Activated CD8-positive, alpha-beta memory T cell treated with anti-CD3 and anti-CD28 coated beads, Interleukin-2, amount 50 U/mL, for 48 hours (primary cell): ENCODE data around the gene PRKAR2B.

Experiments used
- DNase-seq: peaks from one replicate; pipeline ENCODE4 v3.0.0-alpha.2; 2020

The PRKAR2B gene

GRCh38 chr7:107165341-107165740 lies 120.8 kb downstream of the PRKAR2B start:
- DNase-seq: no peak

DNA sequence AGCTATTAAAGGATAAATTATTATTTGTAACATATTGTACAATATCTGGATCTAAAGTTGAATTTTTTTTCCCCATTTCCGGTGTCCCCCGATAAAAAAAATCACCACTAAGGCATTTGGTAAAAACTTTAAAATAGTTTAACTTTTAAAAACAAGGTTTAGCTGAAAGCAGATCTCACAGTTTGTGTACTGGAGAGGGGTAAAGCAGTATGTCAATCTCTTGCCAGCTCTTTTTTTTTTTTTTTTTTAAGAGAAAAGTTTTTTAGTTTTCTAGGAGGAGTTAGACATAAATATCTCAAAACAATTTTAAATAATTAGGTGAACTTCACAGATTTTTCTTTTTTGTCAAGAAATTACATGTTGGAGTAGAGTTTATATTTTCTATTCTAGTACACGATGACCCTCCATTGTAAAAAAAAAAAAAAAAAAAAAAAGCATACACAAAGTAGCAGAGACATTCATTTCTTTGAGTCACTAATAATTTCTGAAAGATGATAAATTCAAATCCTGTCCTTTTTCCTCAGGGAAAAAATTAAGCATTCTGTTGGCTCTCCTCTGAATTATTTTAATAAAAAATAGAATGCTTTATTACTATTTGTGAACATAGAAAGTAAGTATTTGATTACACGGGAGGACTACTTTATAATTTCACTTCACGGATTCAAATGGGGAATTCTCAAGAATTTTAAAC lies 122.4 kb downstream of the PRKAR2B start:
- DNase-seq: no peak

- DNase-seq: no peak
Measured at GRCh38 chr7:107167483-107168232, 123.2 kb downstream of the PRKAR2B start.

DNA sequence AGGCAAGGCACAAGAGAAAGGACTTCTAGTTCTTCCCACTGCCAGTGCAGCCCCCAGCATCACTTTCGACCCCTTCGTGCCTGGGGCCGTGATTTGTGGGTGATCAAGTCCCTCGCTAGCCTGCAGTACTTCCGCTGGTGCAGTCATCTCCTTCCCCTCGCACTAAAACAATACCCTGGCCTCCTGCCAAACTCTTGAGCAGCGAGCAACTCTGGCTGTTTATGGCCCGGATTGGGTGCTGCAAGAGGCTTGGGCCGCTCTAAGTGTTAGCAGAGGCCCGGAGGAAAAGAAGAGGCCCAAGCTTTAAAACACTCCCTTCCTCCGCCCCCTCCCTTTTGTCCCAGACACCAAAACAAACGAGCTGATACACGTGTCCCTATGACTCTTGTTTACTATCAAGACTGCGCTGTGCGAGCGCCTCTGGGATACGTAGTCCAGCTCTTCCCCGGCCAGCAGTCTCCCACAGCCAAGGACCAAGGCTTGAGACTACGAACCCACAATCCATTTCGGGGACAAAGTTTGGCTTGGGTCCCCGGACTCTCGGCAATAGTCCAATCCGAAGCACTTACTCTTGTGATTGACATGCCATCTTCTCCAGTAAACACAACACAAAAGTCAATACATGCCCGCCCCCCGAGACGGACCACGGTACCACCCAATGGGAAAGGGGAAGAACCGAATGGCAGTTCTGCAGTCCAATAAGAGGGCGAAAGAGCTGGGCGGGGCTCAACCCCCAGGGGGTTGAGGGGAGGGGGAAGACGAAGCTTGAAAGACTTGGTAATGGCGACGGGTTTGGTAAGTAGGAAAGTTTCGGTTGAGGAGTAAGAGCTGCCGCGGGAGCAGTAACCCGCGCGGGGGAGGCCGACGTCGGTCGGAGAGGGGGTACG lies 124.0 kb downstream of the PRKAR2B start, which contains the start of gene HBP1:
Gene HBP1 (plus strand): TSS at position 771 of the 887 bp plus-strand sequence. CDS start 10,891 bp downstream, outside the sequence.
- peak; percentile 95 for DNase-seq

GRCh38 chr7:107169120-107170050 lies 124.9 kb downstream of the PRKAR2B start:
- DNase-seq: peak; percentile 92

DNA sequence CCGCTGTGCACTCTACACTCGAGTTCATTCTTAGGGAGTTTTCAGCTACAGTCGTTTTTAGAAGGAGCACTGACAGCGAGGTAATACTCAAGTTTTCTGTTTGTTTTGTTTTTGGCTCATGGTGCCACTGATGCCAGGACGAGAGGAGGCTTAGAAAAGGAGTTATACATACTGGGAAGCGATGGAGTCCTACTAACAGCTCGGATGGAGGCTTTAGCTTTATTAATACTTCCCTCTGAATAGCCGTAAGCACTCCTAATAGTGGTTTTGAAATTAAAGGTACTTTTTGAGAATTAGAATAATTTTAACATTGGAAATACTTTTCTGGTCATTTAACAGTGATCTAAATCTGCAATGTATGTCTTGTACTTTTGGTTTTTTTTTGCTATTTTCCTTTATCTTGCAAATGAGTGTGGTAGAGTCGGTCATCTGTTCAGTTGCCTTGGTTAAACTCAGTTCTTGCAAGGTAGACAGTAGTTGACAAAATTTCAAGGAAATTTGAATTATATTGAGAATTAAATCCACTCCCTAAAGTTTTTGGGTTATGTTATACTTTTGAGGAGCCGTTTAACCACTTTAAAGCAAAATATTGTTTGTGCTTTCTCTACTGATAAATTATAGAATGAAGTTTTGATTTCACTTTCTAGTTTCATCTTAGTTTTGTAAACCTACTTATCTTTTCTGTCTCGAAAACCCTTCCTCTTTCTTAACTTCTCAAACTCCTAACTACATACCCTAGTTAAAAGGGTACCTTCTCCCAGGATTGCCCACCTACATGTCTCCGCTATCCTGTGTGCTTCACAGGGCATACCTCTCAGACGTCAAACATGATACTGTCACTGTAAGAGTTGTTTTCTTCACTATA lies 125.8 kb downstream of the PRKAR2B start:
- DNase-seq: no peak

- no peak for DNase-seq
Measured at GRCh38 chr7:107171496-107171895, 127.0 kb downstream of the PRKAR2B start.

DNA sequence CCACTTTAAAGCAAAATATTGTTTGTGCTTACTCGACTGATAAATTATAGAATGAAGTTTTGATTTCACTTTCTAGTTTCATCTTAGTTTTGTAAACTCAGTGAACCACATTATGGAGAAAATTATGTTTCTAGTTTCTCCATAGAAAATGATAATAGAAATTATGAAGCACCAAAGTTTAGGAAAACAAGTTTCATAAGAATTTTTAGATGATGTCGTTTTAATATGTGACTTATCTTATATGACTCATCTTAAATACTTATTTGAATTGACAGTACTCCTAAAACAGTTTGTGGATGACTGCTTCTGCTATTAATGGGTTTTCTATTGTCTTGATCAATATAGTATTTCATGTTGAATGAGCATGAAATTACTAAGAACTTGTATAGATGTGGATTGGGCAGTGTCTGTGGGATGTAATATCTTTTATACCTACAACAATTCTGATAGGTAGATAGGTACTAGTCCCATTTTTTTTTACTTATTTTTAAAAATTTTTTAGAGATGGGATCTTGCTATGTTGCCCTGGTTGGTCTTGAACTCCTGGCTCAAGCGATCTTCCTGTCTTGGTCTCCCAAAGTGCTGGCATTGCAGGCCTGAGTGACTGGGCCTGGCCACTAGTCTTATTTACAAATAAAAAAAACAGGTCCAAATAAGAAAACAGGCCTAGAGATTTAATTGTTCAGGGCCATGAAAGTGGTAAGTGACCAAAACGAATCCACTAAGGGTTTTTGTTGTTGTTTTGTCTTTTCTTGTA lies 127.9 kb downstream of the PRKAR2B start:
- no peak for DNase-seq

DNA sequence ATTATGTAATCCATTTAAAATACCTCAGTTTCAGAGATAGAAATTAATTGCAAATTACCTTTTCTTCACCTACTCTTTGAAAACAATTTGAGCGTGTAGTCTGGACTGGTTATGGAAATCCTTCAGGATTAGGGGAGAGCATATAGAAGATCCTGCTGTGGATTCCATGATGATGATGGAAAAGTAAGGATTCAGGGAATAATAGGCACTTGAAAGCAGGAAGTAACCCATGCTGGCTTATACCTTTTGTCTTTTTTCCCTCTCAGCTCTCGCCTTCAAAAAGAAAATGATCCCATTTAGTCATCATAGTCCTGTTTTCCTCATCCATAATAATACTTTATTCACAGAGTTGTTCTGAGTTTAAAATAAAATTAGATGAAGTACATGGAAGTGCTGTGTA lies 128.7 kb downstream of the PRKAR2B start:
- DNase-seq: no peak

DNA sequence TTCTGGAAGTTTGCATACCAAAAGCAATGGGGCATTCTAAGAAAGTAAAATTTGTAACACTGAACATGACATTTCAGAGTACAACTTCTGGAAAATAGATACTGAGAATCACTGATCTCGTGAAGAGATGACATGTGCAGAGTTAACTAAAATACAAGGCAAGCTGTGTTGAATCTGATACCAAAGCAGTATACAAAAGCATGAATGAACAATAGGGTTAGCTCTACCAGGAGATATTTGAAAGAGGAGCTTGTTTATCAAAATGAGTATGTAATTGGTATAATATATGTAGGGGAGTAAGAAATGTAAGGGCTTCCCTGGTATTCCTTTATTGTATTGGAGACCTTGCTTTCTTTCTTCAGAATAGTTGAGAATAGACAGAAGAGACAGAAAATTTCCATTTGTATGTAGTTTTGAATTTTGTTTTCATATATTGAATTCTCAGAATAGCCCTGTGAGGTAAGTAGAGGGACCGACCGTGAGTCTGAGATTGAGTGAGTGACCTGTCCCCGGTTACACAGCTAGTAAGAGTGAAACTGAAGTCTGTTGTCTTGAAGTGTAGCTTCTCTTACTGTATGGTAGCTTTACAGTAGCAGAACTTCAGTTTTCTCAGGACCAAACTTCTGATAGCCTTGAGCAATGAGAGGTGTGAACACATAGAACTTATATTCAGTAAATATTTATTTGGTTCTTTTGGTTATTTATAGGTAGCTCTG lies 129.3 kb downstream of the PRKAR2B start:
- no peak for DNase-seq

DNA sequence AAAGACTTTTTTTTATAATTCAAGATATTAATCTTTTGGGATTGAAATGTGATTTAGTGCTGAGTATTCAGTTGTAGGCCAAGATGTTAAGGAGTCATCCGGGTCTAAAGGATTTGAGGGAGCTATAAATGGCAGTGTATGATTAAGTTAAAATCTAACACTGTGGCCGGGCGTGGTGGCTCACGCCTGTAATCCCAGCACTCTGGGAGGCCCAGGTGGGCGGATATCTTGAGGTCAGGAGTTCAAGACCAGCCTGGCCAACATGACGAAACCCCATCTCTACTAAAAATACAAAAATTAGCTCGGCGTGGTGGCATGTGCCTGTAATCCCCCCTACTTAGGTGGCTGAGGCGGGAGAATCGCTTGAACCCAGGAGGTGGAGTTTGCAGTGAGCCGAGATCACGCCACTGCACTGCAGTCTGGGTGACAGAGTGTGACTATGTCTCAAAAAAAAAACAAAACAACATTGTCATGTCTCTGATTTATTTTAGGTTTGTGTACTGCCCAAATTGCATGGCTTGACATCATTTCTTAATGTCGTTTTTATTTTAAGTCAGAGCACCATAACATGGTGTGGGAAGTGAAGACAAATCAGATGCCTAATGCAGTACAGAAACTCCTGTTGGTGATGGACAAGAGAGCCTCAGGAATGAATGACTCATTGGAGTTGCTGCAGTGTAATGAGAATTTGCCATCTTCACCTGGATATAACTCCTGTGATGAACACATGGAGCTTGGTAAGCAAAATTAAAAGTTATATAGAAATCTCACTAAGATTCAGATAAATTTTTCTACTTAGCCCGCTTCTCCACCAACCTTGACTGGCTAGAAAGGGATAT lies 135.0 kb downstream of the PRKAR2B start:
- DNase-seq: no peak

DNA sequence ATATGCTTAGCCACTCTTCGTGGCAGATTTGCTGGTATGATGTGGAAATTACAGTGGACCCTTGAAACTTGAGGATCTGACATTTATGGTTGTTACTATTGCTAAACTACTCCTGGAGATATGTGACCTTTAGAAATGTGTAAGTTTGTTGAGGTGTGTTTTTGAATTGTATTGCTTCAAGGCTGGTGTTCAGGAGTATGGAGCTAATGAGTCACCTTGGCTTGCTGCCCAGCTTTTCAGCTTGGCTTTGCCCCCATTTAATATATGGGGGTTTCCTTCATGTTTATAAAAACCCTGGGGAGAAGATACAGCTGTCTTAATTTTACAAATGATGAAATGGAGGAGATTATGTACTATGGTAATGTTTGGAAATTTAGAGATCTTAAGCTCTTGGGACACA lies 135.9 kb downstream of the PRKAR2B start:
- peak; percentile 78 for DNase-seq

GRCh38 chr7:107181172-107181571 lies 136.7 kb downstream of the PRKAR2B start:
- no peak for DNase-seq

GRCh38 chr7:107185716-107186115 lies 141.2 kb downstream of the PRKAR2B start:
- no peak for DNase-seq

- no peak for DNase-seq
Measured at GRCh38 chr7:107186240-107186639, 141.7 kb downstream of the PRKAR2B start.

GRCh38 chr7:107187774-107188173 lies 143.3 kb downstream of the PRKAR2B start:
- DNase-seq: no peak

GRCh38 chr7:107190090-107190489 lies 145.6 kb downstream of the PRKAR2B start:
- DNase-seq: no peak

- no peak for DNase-seq
Measured at GRCh38 chr7:107194052-107194451, 149.5 kb downstream of the PRKAR2B start.
